Thyroid gland (tissue), 4 donors: Measurements from ENCODE around the gene PANX2. TPM values are rescaled to one million over a fixed set of nuclear protein-coding genes. Genes with fewer than 3 reads are reported as not detected.
"Not testable (repeated sequence)": the region's sequence is repeated elsewhere in the genome, so short reads cannot be mapped to it uniquely, and the experiment has no call there.

ENCODE experiments used
- DNase-seq, 2 donors: peaks; one replicate each; pipeline ENCODE4 v3.0.0-alpha.2; 2019
- H3K27ac ChIP-seq, 3 donors: fragments of 200-600 bp; sonication (generic); 1 replicate in 2 of 3; 2 replicates in 1 of 3; pipeline ENCODE4 v1.5.1; 2016 to 2019; ENCODE audit warnings: mild to moderate bottlenecking in 1 of 3, moderate library complexity in 1 of 3
- H3K27me3 ChIP-seq: fragments of 200-600 bp; sonication (generic); one replicate; pipeline ENCODE4 v1.5.1; 2019
- H3K36me3 ChIP-seq, 2 donors: fragments of 200-600 bp; sonication (generic); one replicate each; pipeline ENCODE4 v1.5.1; 2016 to 2019
- H3K4me1 ChIP-seq, 2 donors: fragments of 200-600 bp; sonication (generic); one replicate each; pipeline ENCODE4 v1.5.1; 2017 to 2019
- H3K4me3 ChIP-seq, 3 donors: fragments of 200-600 bp; sonication (generic); replicated peaks in 1 of 3; 1 replicate in 2 of 3; 2 replicates in 1 of 3; pipeline ENCODE4 v1.5.1; 2016; ENCODE audit warnings: mild to moderate bottlenecking in 1 of 3
- H3K9me3 ChIP-seq: fragments of 200-600 bp; sonication (generic); one replicate; pipeline ENCODE4 v1.5.1; 2017
- CTCF ChIP-seq, 6 experiments: fragments of 200-600 bp in 3 of 6; fragments of 450-650 bp in 3 of 6; sonication (generic) in 3 of 6; IDR thresholded peaks; one replicate each; pipeline ENCODE4 v1.5.1; 2016 to 2019; ENCODE audit warnings: antibody characterized with exemption in 6 of 6, mild to moderate bottlenecking in 2 of 6, inconsistent platforms in 1 of 6, moderate library complexity in 1 of 6
- POLR2A ChIP-seq, 2 donors: fragments of 450-650 bp; IDR thresholded peaks; one replicate each; pipeline ENCODE4 v1.6.1; 2017; ENCODE audit warnings: antibody characterized with exemption in 2 of 2, mild to moderate bottlenecking in 2 of 2, moderate library complexity in 1 of 2
- WGBS, 2 donors: methylation state at CpG; one replicate each; pipeline ENCODE4 v1.1.5; 2017; 5-methylcytosine and 5-hydroxymethylcytosine counted together
- intact Hi-C: fragments of 100-400 bp; cut with DNase I; formaldehyde crosslinking; loops from one replicate; pipeline ENCODE4 v1.15.1; 2023
- total RNA-seq, 4 donors: library from RNA; depleted of rRNA; stranded (reverse); fragments of >200 nt; gene quantifications; one replicate each; pipeline ENCODE4 v1.2.3, GENCODE V29; 2016

PANX2 gene
- total RNA-seq, 4 donors from 2014 or later = 9.0 to 12.1 (median 10.9) TPM

- Histone ChIP-seq H3K27ac (no peak overlapping the region), H3K4me1 (peaks cover 18 to 19% of the 10 kb centered on the region in 2 donors), H3K9me3 (no peaks in the 10 kb centered on the region), H3K4me3 (peak overlapping the region in 1 of 3 donors; percentile 70), H3K36me3 (peaks cover 19 to 23% of the 10 kb centered on the region in 2 donors), H3K27me3 (no peaks in the 10 kb centered on the region)
- DNase-seq = peak; percentile 76
- TF ChIP-seq POLR2A (IDR thresholded peaks at IDR 0.05) = no peak
- no peak for TF ChIP-seq CTCF (IDR thresholded peaks at IDR 0.05)
- WGBS, 2 donors = 36 to 45% methylated on average over 13 of the region's 13 CpGs
- intact Hi-C loops = no loop called here
Observed at GRCh38 chr22:50202130-50202666, 31.7 kb downstream of the PANX2 start.

GRCh38 chr22:50203288-50203687 is 32.8 kb downstream of the PANX2 start:
- H3K27me3 ChIP-seq = no peaks in the 10 kb centered on the region
- peaks cover 13 to 19% of the 10 kb centered on the region in 2 donors for H3K36me3 ChIP-seq
- WGBS, 2 donors = 96 to 98% methylated on average over 1 of the region's 1 CpG
- DNase-seq = no peak
- H3K4me1 ChIP-seq = peaks cover 18 to 19% of the 10 kb centered on the region in 2 donors
- intact Hi-C loops = no loop called here
- H3K27ac ChIP-seq = no peak overlapping the region
- H3K9me3 ChIP-seq = no peaks in the 10 kb centered on the region
- no peak for TF ChIP-seq CTCF (IDR thresholded peaks at IDR 0.05)
- TF ChIP-seq POLR2A (IDR thresholded peaks at IDR 0.05) = no peak
- no peak overlapping the region for H3K4me3 ChIP-seq

- Histone ChIP-seq H3K4me1 (peaks cover 18 to 19% of the 10 kb centered on the region in 2 donors), H3K27ac (no peak overlapping the region), H3K36me3 (peaks cover 13 to 16% of the 10 kb centered on the region in 2 donors), H3K27me3 (no peaks in the 10 kb centered on the region), H3K4me3 (no peak overlapping the region), H3K9me3 (no peaks in the 10 kb centered on the region)
- intact Hi-C loops = no loop called here
- TF ChIP-seq POLR2A (IDR thresholded peaks at IDR 0.05) = no peak
- no peak for DNase-seq
- 93 to 97% methylated on average over 7 of the region's 7 CpGs for WGBS, 2 donors
Observed at GRCh38 chr22:50204571-50204970, 34.0 kb downstream of the PANX2 start.

GRCh38 chr22:50204998-50205397 is 34.5 kb downstream of the PANX2 start:
- H3K4me1 ChIP-seq = peaks cover 14 to 15% of the 10 kb centered on the region in 2 donors

GRCh38 chr22:50205781-50206569 is 35.4 kb downstream of the PANX2 start:
- H3K4me3 ChIP-seq = no peak overlapping the region
- H3K9me3 ChIP-seq = no peaks in the 10 kb centered on the region
- TF ChIP-seq CTCF (IDR thresholded peaks at IDR 0.05) (no peak), POLR2A (IDR thresholded peaks at IDR 0.05) (no peak)
- H3K4me1 ChIP-seq = peaks cover 11 to 12% of the 10 kb centered on the region in 2 donors
- no peak for DNase-seq
- H3K36me3 ChIP-seq = peaks cover 16 to 17% of the 10 kb centered on the region in 2 donors
- H3K27ac ChIP-seq = no peak overlapping the region
- H3K27me3 ChIP-seq = no peaks in the 10 kb centered on the region
- intact Hi-C loops = no loop called here
- 90 to 92% methylated on average over 26 to 35 of the region's 45 CpGs for WGBS, 2 donors

More at GRCh38 chr22:50204998-50205397, 34.5 kb downstream of the PANX2 start:
- H3K36me3 ChIP-seq = peaks cover 13 to 16% of the 10 kb centered on the region in 2 donors
- H3K4me3 ChIP-seq, H3K27me3 ChIP-seq, DNase-seq, H3K27ac ChIP-seq, intact Hi-C loops, H3K9me3 ChIP-seq: not testable (repeated sequence)
- 91 to 94% methylated on average over 9 of the region's 9 CpGs for WGBS, 2 donors

- peaks cover 16 to 21% of the 10 kb centered on the region in 2 donors for H3K36me3 ChIP-seq
- TF ChIP-seq CTCF (IDR thresholded peaks at IDR 0.05) (peak in 4 of 6 experiments; percentile 21 to 41 (median 32)), POLR2A (IDR thresholded peaks at IDR 0.05) (no peak)
- DNase-seq = peak; percentile 78 to 87
- WGBS, 2 donors = 33 to 40% methylated on average over 2 to 5 of the region's 10 CpGs
- no peaks in the 10 kb centered on the region for H3K9me3 ChIP-seq
- intact Hi-C loops = no loop called here
- no peaks in the 10 kb centered on the region for H3K27me3 ChIP-seq
- no peak overlapping the region for H3K4me3 ChIP-seq
- H3K27ac ChIP-seq = no peak overlapping the region
- peaks cover 11% of the 10 kb centered on the region in 2 donors for H3K4me1 ChIP-seq
Observed at GRCh38 chr22:50206599-50206998, 36.1 kb downstream of the PANX2 start.
